ENCODE measurements around the gene LTO1. TPM values are rescaled to one million over a fixed set of nuclear protein-coding genes. Genes with fewer than 3 reads are reported as not detected.

Gene LTO1
- total and polyA plus RNA-seq, 2 of the 13 experiments (the other 11 are each of a cell fraction or from before 2014, with no cell fraction given), result 11.8 to 15.0 TPM

GRCh38 chr11:69657911-69658625 is 17.1 kb downstream of the LTO1 start (continued):
- no peak for TF ChIP-seq ZNF24 (IDR thresholded peaks at IDR 0.05)
- TF ChIP-seq NR2C2 (CRISPR knock-in tag; IDR thresholded peaks at IDR 0.05; ENCODE audit: borderline replicate concordance), result peak; percentile 56
- TF ChIP-seq ASH2L (IDR thresholded peaks at IDR 0.05; ENCODE audit: insufficient read length, low read depth, low read length), result peak; percentile 80
- TF ChIP-seq POLR2A (IDR thresholded peaks at IDR 0.05; ENCODE audit: insufficient read depth in 1 of 2, low read depth in 2 of 2, low read length in 2 of 2), result peak; percentile 42 to 49; a peak in 2 of 4 replicates
- TF ChIP-seq ZEB1 (IDR thresholded peaks at IDR 0.05; ENCODE audit: insufficient replicate concordance, low read depth), result peak; percentile 16
- peak; percentile 64 for TF ChIP-seq CBFB (CRISPR knock-in tag; IDR thresholded peaks at IDR 0.05)
- TF ChIP-seq TSC22D2 (CRISPR knock-in tag; IDR thresholded peaks at IDR 0.05; ENCODE audit: borderline replicate concordance), result peak; percentile 71; the same call in 1 of the 2 replicates
- peak; percentile 96 for TF ChIP-seq ZMAT3 (CRISPR knock-in tag; conservative IDR thresholded peaks at IDR 0.05)
- TF ChIP-seq HCFC1 (IDR thresholded peaks at IDR 0.05; ENCODE audit: low read depth, low read length), result peak; percentile 19; the same call in 1 of the 2 replicates
- TF ChIP-seq MXD4 (CRISPR knock-in tag; IDR thresholded peaks at IDR 0.05), result peak; percentile 67; the same call in 1 of the 2 replicates
- TF ChIP-seq ZFP36L2 (CRISPR knock-in tag; IDR thresholded peaks at IDR 0.05), result 0 out of 2 replicates have a peak, but pooled peaks have one; percentile 28
- TF ChIP-seq ZNF335 (CRISPR knock-in tag; IDR thresholded peaks at IDR 0.05), result peak; percentile 80; the same call in 1 of the 2 replicates
- no peak for TF ChIP-seq RBM22 (optimal IDR thresholded peaks at IDR 0.05; ENCODE audit: low read length)
- no peak for TF ChIP-seq GMEB2 (CRISPR knock-in tag; IDR thresholded peaks at IDR 0.05; ENCODE audit: low read depth)
- TF ChIP-seq ZNF549 (CRISPR knock-in tag; IDR thresholded peaks at IDR 0.05), result no peak
- no peak for TF ChIP-seq GABPA (IDR thresholded peaks at IDR 0.05; ENCODE audit: low read depth, low read length)
- peak; percentile 72 for TF ChIP-seq GABPA (CRISPR knock-in tag; IDR thresholded peaks at IDR 0.05; ENCODE audit: low read depth)
- TF ChIP-seq ZNF407 (CRISPR knock-in tag; IDR thresholded peaks at IDR 0.05; ENCODE audit: not compliant biosample characterization), result no peak
- peak; percentile 96 for TF ChIP-seq ZNF556 (CRISPR knock-in tag; IDR thresholded peaks at IDR 0.05; ENCODE audit: borderline replicate concordance)

All from HepG2 (cell line).